HUES6 (cell line): ENCODE results near the gene USP24.

Experiments used
- H3K27ac ChIP-seq: 2 replicates; pipeline ENCODE4 v1.7.0; 2013; ENCODE audit warnings: low read depth, mild to moderate bottlenecking, low read length, inconsistent platforms
- H3K27me3 ChIP-seq: 2 replicates; pipeline ENCODE4 v1.6.1; 2013; ENCODE audit warnings: low read length; ENCODE audit not compliant: control insufficient read depth, insufficient read depth
- H3K36me3 ChIP-seq: 2 replicates; pipeline ENCODE4 v1.6.1; 2013; ENCODE audit warnings: low read length; ENCODE audit not compliant: control insufficient read depth, insufficient read depth
- H3K4me1 ChIP-seq: 2 replicates; pipeline ENCODE4 v1.6.1; 2013; ENCODE audit warnings: low read length; ENCODE audit not compliant: control insufficient read depth, insufficient read depth
- H3K4me3 ChIP-seq: 2 replicates; pipeline ENCODE4 v1.5.1; 2013; ENCODE audit warnings: low read depth, low read length
- H3K9ac ChIP-seq: one replicate; pipeline ENCODE4 v1.6.1; 2013; ENCODE audit warnings: mild to moderate bottlenecking, low read length
- H3K9me3 ChIP-seq: 2 replicates; pipeline ENCODE4 v1.6.1; 2013; ENCODE audit warnings: low read depth, low read length; ENCODE audit not compliant: control insufficient read depth, insufficient read depth

USP24 gene

DNA sequence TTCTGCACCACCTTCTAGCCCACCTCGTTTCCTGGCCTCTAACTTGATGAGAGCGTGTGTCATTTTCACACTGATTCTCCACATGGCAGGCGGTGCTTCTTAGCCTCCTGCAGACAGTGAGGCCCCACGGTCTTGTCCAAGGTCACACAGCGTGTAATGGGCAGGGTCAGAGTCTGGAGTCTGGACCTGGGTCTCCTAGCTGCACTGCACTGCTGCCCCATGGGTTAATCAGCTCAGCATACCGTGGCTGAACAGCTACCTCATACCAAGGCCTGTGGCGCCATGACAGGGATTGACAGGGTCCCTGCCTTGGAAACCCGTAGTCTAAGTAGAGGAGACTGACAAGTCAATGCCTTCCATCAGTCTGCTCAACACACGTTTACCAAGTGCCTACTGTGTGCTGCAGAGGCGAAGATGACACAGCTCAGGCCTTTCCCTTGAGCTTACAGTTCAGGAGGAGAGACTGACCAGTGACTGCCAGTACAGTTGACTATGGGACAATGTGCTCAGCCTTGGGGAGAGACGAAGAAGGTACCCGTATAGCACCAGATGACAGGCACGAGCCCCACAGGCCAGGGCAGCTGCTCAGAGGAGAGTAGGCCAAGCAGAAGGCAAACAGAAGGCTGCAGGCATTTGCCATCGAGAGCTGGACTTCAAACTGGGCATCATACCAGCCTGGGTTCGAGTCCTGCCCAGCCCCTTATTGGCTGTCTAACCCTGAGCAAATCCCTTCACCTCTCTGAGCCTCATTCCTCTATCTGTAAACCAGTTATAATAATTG, 170.4 kb downstream of the USP24 start:
- Histone ChIP-seq H3K9me3 (no peaks in the 10 kb centered on the region), H3K27ac (no peak overlapping the region), H3K4me3 (no peak overlapping the region), H3K27me3 (peaks cover 15% of the 10 kb centered on the region; the same call in 1 of the 2 replicates), H3K36me3 (peaks cover 71% of the 10 kb centered on the region), H3K4me1 (peaks cover 16% of the 10 kb centered on the region), H3K9ac (no peak overlapping the region)

DNA sequence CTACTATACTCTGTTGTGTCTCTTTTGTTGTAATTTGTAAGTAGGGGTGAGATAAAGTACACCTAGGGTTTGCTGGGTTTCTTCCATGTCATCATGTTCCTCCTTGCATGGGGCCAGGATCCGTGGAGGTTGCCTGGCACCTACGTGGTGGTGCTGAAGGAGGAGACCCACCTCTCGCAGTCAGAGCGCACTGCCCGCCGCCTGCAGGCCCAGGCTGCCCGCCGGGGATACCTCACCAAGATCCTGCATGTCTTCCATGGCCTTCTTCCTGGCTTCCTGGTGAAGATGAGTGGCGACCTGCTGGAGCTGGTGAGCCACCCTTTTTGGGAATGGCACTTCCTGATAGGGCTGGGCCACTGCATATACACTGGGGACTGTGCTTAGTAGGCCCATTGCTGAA, 171.4 kb downstream of the USP24 start:
- Histone ChIP-seq H3K9ac (no peak overlapping the region), H3K27me3 (peaks cover 26% of the 10 kb centered on the region; the same call in 1 of the 2 replicates), H3K27ac (no peak overlapping the region), H3K4me3 (no peak overlapping the region), H3K9me3 (no peaks in the 10 kb centered on the region), H3K36me3 (peaks cover 60% of the 10 kb centered on the region), H3K4me1 (peaks cover 23% of the 10 kb centered on the region)

- Histone ChIP-seq H3K4me1 (peaks cover 29% of the 10 kb centered on the region), H3K4me3 (no peak overlapping the region), H3K36me3 (peaks cover 53% of the 10 kb centered on the region), H3K27ac (no peak overlapping the region), H3K9me3 (no peaks in the 10 kb centered on the region), H3K9ac (no peak overlapping the region), H3K27me3 (peaks cover 33% of the 10 kb centered on the region; the same call in 1 of the 2 replicates)
Observed at GRCh38 chr1:55043011-55043410, 172.2 kb downstream of the USP24 start.

DNA sequence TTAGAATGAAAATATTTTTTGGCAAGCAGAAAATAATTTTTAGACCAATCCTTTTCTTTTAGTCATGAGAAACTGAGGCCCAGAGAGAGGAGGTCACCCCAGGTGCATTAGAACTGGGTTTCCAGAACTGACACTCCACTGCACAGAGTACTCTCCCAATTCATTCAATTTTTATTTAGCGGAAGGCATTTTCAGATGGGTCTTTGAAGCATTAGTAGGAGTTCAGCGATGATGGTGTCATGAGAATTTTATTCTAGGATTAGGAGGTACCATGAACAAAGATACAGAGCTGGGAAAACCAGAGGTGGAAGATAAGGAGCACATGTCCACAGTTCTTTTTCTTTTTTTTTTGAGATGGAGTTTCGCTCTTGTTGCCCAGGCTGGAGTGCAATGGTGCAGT, 173.6 kb downstream of the USP24 start:
- H3K9me3 ChIP-seq, result no peaks in the 10 kb centered on the region
- no peak overlapping the region for H3K4me3 ChIP-seq
- H3K9ac ChIP-seq, result no peak overlapping the region
- H3K4me1 ChIP-seq, result peaks cover 32% of the 10 kb centered on the region
- H3K27ac ChIP-seq, result no peak overlapping the region
- H3K36me3 ChIP-seq, result peaks cover 40% of the 10 kb centered on the region
- peaks cover 41% of the 10 kb centered on the region; the same call in 1 of the 2 replicates for H3K27me3 ChIP-seq

DNA sequence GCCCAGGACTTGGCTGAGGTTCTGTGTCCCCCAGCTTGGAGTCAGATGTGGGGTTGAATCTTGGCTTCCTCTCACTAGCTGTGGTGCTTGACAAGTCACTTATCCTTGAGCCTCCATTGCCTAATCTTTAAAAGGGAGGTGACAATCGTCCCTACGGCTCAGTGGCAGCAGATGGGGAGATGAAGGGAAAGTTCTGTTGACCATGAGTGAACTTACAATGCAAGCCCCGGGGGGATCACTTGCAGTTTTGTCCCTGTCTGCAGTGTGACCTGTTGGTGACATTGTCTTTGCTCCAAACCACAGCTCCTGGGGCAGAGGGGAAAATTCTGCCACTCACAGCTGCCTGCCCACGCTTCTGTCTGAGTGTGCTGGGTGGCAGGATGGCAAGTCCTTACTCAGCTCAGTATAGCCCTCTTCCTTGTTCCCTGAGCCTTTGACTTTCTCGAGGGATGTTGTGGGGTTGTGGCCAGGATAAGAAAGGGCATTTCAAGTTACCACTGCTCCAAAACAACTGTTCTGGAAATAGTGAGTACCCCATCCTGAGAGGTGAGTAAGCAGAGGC, 174.2 kb downstream of the USP24 start:
- H3K27ac ChIP-seq, result no peak overlapping the region
- H3K9me3 ChIP-seq, result no peaks in the 10 kb centered on the region
- peak overlapping the region; percentile 69 for H3K4me3 ChIP-seq
- H3K36me3 ChIP-seq, result peaks cover 38% of the 10 kb centered on the region
- H3K9ac ChIP-seq, result peak overlapping the region; percentile 34
- H3K4me1 ChIP-seq, result peaks cover 35% of the 10 kb centered on the region
- H3K27me3 ChIP-seq, result peaks cover 41% of the 10 kb centered on the region; the same call in 1 of the 2 replicates

DNA sequence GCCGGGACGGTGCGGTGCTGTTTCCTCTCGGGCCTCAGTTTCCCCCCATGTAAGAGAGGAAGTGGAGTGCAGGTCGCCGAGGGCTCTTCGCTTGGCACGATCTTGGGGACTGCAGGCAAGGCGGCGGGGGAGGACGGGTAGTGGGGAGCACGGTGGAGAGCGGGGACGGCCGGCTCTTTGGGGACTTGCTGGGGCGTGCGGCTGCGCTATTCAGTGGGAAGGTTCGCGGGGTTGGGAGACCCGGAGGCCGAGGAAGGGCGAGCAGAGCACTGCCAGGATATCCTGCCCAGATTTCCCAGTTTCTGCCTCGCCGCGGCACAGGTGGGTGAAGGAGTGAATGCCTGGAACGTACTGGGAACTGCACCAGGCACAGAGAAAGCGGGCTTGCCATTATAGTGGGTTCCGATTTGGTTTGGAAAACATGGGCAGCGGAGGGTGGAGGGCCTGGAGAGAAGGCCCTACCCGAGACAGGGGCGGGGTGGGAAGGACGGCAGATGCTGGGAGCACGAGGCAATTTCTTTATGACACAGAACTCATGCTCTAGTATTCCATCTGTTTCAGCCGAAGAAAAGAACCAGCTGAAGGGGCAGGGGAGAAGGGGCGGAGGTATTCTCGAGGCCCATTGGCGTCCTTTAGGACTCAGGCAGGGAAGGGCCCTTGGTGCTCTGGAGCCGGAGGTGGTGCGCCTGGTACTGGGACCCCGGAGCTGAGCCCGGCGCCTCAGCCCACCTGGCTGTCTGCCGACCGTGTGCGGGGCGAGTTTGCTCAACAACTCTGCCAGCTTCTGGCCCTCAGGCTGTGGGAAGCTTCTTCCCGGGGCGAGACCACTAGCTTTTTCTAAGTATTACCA, 174.9 kb downstream of the USP24 start:
- Histone ChIP-seq H3K36me3 (peaks cover 34% of the 10 kb centered on the region), H3K9me3 (no peaks in the 10 kb centered on the region), H3K27ac (no peak overlapping the region), H3K27me3 (peaks cover 41% of the 10 kb centered on the region; the same call in 1 of the 2 replicates), H3K9ac (peak overlapping the region; percentile 64), H3K4me3 (peak overlapping the region; percentile 69), H3K4me1 (peaks cover 36% of the 10 kb centered on the region)

- H3K4me1 ChIP-seq, result peaks cover 36% of the 10 kb centered on the region
- peak within 1 kb of the TSS; percentile 64 for H3K9ac ChIP-seq
- H3K36me3 ChIP-seq, result peaks cover 30% of the 10 kb centered on the region
- H3K27ac ChIP-seq, result no peak within 1 kb of the TSS
- peak within 1 kb of the TSS; percentile 69 for H3K4me3 ChIP-seq
- H3K9me3 ChIP-seq, result no peaks in the 10 kb centered on the region
- peaks cover 41% of the 10 kb centered on the region; the same call in 1 of the 2 replicates for H3K27me3 ChIP-seq
Observed at GRCh38 chr1:55039342-55040082, 175.7 kb downstream of the USP24 start, which contains the start of gene PCSK9. Gene PCSK9 (plus strand): TSS chr1:55039548. CDS start chr1:55039838, 290 bp downstream.

DNA sequence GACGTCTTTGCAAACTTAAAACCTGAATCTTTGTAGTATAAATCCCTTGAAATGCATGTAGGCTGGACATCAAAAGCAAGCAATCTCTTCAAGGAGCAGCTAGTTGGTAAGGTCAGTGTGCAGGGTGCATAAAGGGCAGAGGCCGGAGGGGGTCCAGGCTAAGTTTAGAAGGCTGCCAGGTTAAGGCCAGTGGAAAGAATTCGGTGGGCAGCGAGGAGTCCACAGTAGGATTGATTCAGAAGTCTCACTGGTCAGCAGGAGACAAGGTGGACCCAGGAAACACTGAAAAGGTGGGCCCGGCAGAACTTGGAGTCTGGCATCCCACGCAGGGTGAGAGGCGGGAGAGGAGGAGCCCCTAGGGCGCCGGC, 176.2 kb downstream of the USP24 start:
- Histone ChIP-seq H3K4me3 (peak overlapping the region; percentile 69), H3K36me3 (peaks cover 25% of the 10 kb centered on the region), H3K27ac (no peak overlapping the region), H3K27me3 (peaks cover 41% of the 10 kb centered on the region; the same call in 1 of the 2 replicates), H3K9ac (no peak overlapping the region), H3K4me1 (peaks cover 36% of the 10 kb centered on the region), H3K9me3 (no peaks in the 10 kb centered on the region)

DNA sequence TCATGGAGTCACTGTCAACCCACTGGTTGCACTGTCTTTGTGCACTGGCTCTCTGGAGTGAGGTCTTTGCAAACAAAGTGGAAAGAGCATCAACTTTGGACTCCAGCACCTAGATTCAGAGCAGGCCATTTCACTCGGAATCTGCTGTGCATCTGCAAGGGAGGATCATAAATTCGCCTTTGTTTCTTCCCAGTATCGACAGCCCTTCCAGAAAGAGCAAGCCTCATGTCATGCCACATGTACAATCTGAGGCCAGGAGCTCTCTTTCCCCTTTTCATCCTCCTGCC, 176.7 kb downstream of the USP24 start:
- H3K9ac ChIP-seq, result no peak overlapping the region
- peaks cover 24% of the 10 kb centered on the region; the same call in 1 of the 2 replicates for H3K36me3 ChIP-seq
- peaks cover 36% of the 10 kb centered on the region for H3K4me1 ChIP-seq
- no peaks in the 10 kb centered on the region for H3K9me3 ChIP-seq
- H3K27me3 ChIP-seq, result peaks cover 41% of the 10 kb centered on the region; the same call in 1 of the 2 replicates
- no peak overlapping the region for H3K4me3 ChIP-seq
- no peak overlapping the region for H3K27ac ChIP-seq

- H3K27me3 ChIP-seq, result peaks cover 41% of the 10 kb centered on the region; the same call in 1 of the 2 replicates
- peaks cover 34% of the 10 kb centered on the region for H3K4me1 ChIP-seq
Observed at GRCh38 chr1:55037733-55038551, 177.2 kb downstream of the USP24 start.

More at GRCh38 chr1:55037733-55038551, 177.2 kb downstream of the USP24 start:
- H3K27ac ChIP-seq, result no peak overlapping the region
- H3K9me3 ChIP-seq, result no peaks in the 10 kb centered on the region
- peaks cover 25% of the 10 kb centered on the region; the same call in 1 of the 2 replicates for H3K36me3 ChIP-seq
- no peak overlapping the region for H3K4me3 ChIP-seq
- H3K9ac ChIP-seq, result no peak overlapping the region
